ENCODE data around the gene TBC1D22A.

TBC1D22A gene

GRCh38 chr22:47031628-47031915, 269.1 kb downstream of the TBC1D22A start:
- CTCF ChIA-PET = no interaction called here
- no peak for DNase-seq (ENCODE audit: low read depth, low spot score)
- TF ChIP-seq, protein P1, sequence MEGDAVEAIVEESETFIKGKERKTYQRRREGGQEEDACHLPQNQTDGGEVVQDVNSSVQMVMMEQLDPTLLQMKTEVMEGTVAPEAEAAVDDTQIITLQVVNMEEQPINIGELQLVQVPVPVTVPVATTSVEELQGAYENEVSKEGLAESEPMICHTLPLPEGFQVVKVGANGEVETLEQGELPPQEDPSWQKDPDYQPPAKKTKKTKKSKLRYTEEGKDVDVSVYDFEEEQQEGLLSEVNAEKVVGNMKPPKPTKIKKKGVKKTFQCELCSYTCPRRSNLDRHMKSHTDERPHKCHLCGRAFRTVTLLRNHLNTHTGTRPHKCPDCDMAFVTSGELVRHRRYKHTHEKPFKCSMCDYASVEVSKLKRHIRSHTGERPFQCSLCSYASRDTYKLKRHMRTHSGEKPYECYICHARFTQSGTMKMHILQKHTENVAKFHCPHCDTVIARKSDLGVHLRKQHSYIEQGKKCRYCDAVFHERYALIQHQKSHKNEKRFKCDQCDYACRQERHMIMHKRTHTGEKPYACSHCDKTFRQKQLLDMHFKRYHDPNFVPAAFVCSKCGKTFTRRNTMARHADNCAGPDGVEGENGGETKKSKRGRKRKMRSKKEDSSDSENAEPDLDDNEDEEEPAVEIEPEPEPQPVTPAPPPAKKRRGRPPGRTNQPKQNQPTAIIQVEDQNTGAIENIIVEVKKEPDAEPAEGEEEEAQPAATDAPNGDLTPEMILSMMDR (IDR thresholded peaks at IDR 0.05; ENCODE audit: insufficient read depth, low read length, missing control alignments) = no peak
- no peak overlapping the region for H3K4me3 ChIP-seq (ENCODE audit: low read depth, low read length)
- POLR2A ChIA-PET = no interaction called here

- no peak overlapping the region for H3K4me3 ChIP-seq (ENCODE audit: low read depth, low read length)
- DNase-seq (ENCODE audit: low read depth, low spot score) = no peak
- POLR2A ChIA-PET = interaction anchor here (0.7 kb wide), 1 partner anchor 668 kb away, joined by 3 read pairs; no protein-coding TSS in a partner anchor
- CTCF ChIA-PET = no interaction called here
- TF ChIP-seq, protein P1 (IDR thresholded peaks at IDR 0.05; ENCODE audit: insufficient read depth, low read length, missing control alignments) = no peak
These were observed 269.9 kb downstream of the TBC1D22A start for GRCh38 chr22:47032091-47032943.

DNA sequence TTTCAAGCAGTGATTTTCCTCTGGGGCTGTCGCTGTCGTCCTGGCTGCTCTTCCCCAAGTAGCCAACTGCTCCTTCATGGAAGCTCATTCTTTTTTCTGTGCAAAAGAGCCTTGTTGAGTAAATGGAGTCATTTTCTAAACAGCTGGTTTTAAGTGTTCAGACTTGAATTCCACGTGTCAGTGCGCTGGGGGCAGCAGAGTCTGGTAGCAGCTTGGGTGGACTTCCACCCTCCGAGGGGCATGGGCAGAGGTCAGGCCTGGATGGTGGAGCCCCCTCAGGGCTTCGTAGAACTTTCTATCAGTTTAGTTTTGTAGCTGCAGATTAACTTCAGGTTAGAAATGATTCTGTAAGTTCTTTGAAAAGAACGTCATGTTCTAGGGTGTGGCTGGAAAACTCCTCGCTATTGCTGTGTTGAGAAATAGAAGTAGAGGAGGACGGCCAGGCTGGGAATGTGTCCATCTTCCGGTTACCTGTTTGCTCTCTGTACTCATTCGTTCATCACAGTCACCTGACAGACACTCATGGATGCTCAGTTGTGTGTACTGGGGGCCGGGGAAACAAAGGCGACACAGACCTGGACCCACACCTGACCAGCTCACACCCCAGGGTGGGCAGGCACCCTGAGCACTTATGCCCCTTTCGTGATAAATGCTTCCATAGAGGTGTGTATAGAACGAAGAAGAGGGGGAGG, 270.7 kb downstream of the TBC1D22A start:
- ChIA-PET POLR2A (interaction anchor here (0.7 kb wide), 1 partner anchor 669 kb away, joined by 3 read pairs; no protein-coding TSS in a partner anchor), CTCF (no interaction called here)
- no peak for DNase-seq (ENCODE audit: low read depth, low spot score)
- H3K4me3 ChIP-seq (ENCODE audit: low read depth, low read length) = no peak overlapping the region
- TF ChIP-seq, protein P1 (IDR thresholded peaks at IDR 0.05; ENCODE audit: insufficient read depth, low read length, missing control alignments) = no peak

- no peak for DNase-seq (ENCODE audit: low read depth, low spot score)
- TF ChIP-seq, protein P1 (IDR thresholded peaks at IDR 0.05; ENCODE audit: insufficient read depth, low read length, missing control alignments) = no peak
- POLR2A ChIA-PET = no interaction called here
- CTCF ChIA-PET = no interaction called here
- H3K4me3 ChIP-seq (ENCODE audit: low read depth, low read length) = no peak overlapping the region
These were observed 271.2 kb downstream of the TBC1D22A start for GRCh38 chr22:47033648-47034000.

GRCh38 chr22:47034076-47034808, 271.8 kb downstream of the TBC1D22A start:
- DNase-seq (ENCODE audit: low read depth, low spot score) = no peak
- H3K4me3 ChIP-seq (ENCODE audit: low read depth, low read length) = no peak overlapping the region
- TF ChIP-seq, protein P1 (IDR thresholded peaks at IDR 0.05; ENCODE audit: insufficient read depth, low read length, missing control alignments) = no peak
- CTCF ChIA-PET = no interaction called here
- POLR2A ChIA-PET = no interaction called here

DNA sequence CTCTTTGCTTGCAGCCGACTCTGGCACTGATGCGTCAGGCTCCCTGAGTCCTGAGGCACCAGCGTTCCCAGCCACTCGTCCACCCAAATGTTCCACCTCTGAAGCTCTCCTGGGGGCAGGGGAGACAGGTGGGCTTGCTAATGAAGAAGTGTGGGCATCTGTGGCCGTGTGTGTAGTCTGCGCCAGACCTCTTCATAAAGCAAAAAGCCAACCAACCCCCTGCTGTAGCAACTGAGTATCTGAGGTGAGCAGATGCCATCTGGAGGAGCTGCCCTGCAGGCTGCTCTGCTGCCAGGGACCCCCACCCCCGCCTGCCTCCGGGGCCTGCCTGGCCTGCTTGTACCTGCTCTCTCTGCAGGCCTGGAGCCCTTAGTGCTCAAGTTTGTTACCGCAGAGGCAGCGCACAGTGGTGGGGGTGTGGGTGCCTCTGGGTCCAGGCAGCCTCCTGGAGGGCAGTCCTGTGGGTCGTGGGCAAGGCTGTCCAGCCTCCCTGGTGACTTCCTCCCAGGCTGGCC, 272.5 kb downstream of the TBC1D22A start:
- CTCF ChIA-PET = interaction anchor here (1.3 kb wide), 1 partner anchor 9 kb away, joined by 3 read pairs; no protein-coding TSS in a partner anchor
- H3K4me3 ChIP-seq (ENCODE audit: low read depth, low read length) = no peak overlapping the region
- TF ChIP-seq, protein P1 (IDR thresholded peaks at IDR 0.05; ENCODE audit: insufficient read depth, low read length, missing control alignments) = no peak
- DNase-seq (ENCODE audit: low read depth, low spot score) = no peak
- POLR2A ChIA-PET = no interaction called here
